Breast epithelium (tissue), 3 donors: ENCODE measurements around the gene ZNF580.

ENCODE experiments used
- POLR2A ChIP-seq: fragments of 450-650 bp; IDR thresholded peaks from one replicate; pipeline ENCODE4 v1.6.1; 2016; ENCODE audit warnings: antibody characterized with exemption, mild to moderate bottlenecking, moderate library complexity
- POLR2AphosphoS5 ChIP-seq, 3 donors: sonication (generic); formaldehyde crosslinking; IDR thresholded peaks; one replicate each; pipeline ENCODE4 v1.6.1; 2017; ENCODE audit warnings: antibody characterized with exemption in 3 of 3
- TF ChIP-seq, protein P1 (sequence below), 3 donors: fragments of 450-650 bp; IDR thresholded peaks; one replicate each; pipeline ENCODE4 v1.5.1; 2016 to 2017; ENCODE audit warnings: antibody characterized with exemption in 3 of 3, mild to moderate bottlenecking in 3 of 3, moderate library complexity in 3 of 3

GRCh38 chr19:55621673-55622231, 19.1 kb upstream of the ZNF580 start:
- TF ChIP-seq POLR2A (no peak), POLR2AphosphoS5 (IDR thresholded peaks at IDR 0.05) (no peak)
- TF ChIP-seq, protein P1, sequence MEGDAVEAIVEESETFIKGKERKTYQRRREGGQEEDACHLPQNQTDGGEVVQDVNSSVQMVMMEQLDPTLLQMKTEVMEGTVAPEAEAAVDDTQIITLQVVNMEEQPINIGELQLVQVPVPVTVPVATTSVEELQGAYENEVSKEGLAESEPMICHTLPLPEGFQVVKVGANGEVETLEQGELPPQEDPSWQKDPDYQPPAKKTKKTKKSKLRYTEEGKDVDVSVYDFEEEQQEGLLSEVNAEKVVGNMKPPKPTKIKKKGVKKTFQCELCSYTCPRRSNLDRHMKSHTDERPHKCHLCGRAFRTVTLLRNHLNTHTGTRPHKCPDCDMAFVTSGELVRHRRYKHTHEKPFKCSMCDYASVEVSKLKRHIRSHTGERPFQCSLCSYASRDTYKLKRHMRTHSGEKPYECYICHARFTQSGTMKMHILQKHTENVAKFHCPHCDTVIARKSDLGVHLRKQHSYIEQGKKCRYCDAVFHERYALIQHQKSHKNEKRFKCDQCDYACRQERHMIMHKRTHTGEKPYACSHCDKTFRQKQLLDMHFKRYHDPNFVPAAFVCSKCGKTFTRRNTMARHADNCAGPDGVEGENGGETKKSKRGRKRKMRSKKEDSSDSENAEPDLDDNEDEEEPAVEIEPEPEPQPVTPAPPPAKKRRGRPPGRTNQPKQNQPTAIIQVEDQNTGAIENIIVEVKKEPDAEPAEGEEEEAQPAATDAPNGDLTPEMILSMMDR (IDR thresholded peaks at IDR 0.05), result no peak
